ENCODE measurements around the gene USP28. TPM values are rescaled to one million over a fixed set of nuclear protein-coding genes. Genes with fewer than 3 reads are reported as not detected.

USP28 gene
- total and polyA plus RNA-seq, 3 donors from 2014 or later, result 23.2 to 39.9 (median 36.6) TPM

- TF ChIP-seq CTCF (IDR thresholded peaks at IDR 0.05) (no peak), POLR2A (IDR thresholded peaks at IDR 0.05) (no peak)
- no peaks in the 10 kb centered on the region for H3K36me3 ChIP-seq (ENCODE audit: low read depth, missing control alignments)
- H3K27me3 ChIP-seq, result no peaks in the 10 kb centered on the region
Observed at GRCh38 chr11:113839842-113840241, 35.5 kb downstream of the USP28 start.

DNA sequence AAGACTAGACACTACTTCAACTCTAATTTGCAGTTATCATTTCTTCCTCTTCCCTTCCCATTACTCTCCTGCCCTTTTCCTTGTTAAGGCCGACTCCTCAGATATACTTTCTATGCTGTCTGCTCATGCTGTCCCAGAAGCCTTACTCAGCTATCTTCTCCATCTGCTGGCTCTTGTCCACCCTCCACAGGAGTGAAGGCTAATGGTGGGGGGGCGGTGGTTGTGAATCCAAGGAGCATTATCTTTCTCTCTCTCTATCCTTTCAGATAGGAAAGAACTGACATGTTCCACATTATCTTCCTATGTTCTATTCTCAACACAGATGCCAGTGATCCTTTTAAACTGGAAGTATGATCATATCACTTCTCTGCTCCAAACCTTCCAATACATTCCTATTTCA, 37.4 kb downstream of the USP28 start:
- H3K4me1 ChIP-seq, result no peaks in the 10 kb centered on the region
- no peak for DNase-seq
- no peaks in the 10 kb centered on the region for H3K36me3 ChIP-seq (ENCODE audit: low read depth, missing control alignments)
- H3K4me3 ChIP-seq, result no peak overlapping the region
- WGBS, 2 donors, result 60 to 72% methylated on average over 2 of the region's 2 CpGs
- H3K9me3 ChIP-seq, result no peaks in the 10 kb centered on the region
- intact Hi-C loops (cut with DNase I; ENCODE audit: low total_unique reads), result no loop called here
- no peaks in the 10 kb centered on the region for H3K27me3 ChIP-seq
- H3K27ac ChIP-seq, result no peak overlapping the region
- TF ChIP-seq CTCF (IDR thresholded peaks at IDR 0.05) (no peak), POLR2A (IDR thresholded peaks at IDR 0.05) (no peak)

More at GRCh38 chr11:113839842-113840241, 35.5 kb downstream of the USP28 start:
- WGBS, 2 donors, result 93% methylated on average over 6 of the region's 6 CpGs
- Histone ChIP-seq H3K4me1 (no peaks in the 10 kb centered on the region), H3K9me3 (no peaks in the 10 kb centered on the region), H3K27ac (no peak overlapping the region), H3K4me3 (no peak overlapping the region)
- intact Hi-C loops (cut with DNase I; ENCODE audit: low total_unique reads), result no loop called here
- no peak for DNase-seq

- no peaks in the 10 kb centered on the region for H3K36me3 ChIP-seq (ENCODE audit: low read depth, missing control alignments)
- 80 to 86% methylated on average over 4 of the region's 4 CpGs for WGBS, 2 donors
- TF ChIP-seq POLR2A (IDR thresholded peaks at IDR 0.05) (no peak), CTCF (IDR thresholded peaks at IDR 0.05) (no peak)
- no peaks in the 10 kb centered on the region for H3K9me3 ChIP-seq
- no peak for DNase-seq
- no peaks in the 10 kb centered on the region for H3K4me1 ChIP-seq
- intact Hi-C loops (cut with DNase I; ENCODE audit: low total_unique reads), result no loop called here
- no peak overlapping the region for H3K27ac ChIP-seq
- H3K27me3 ChIP-seq, result no peaks in the 10 kb centered on the region
- no peak overlapping the region for H3K4me3 ChIP-seq
Observed at GRCh38 chr11:113835306-113835705, 40.1 kb downstream of the USP28 start.

- Histone ChIP-seq H3K36me3 (ENCODE audit: low read depth, missing control alignments) (no peaks in the 10 kb centered on the region), H3K27ac (no peak overlapping the region), H3K4me1 (no peaks in the 10 kb centered on the region), H3K27me3 (no peaks in the 10 kb centered on the region), H3K9me3 (no peaks in the 10 kb centered on the region), H3K4me3 (no peak overlapping the region)
- intact Hi-C loops (cut with DNase I; ENCODE audit: low total_unique reads), result no loop called here
- no peak for DNase-seq
- TF ChIP-seq POLR2A (IDR thresholded peaks at IDR 0.05) (no peak), CTCF (IDR thresholded peaks at IDR 0.05) (no peak)
- 90 to 93% methylated on average over 8 of the region's 8 CpGs for WGBS, 2 donors
Observed at GRCh38 chr11:113833151-113833550, 42.2 kb downstream of the USP28 start.

GRCh38 chr11:113831314-113831713, 44.1 kb downstream of the USP28 start:
- Histone ChIP-seq H3K4me3 (no peak overlapping the region), H3K27me3 (no peaks in the 10 kb centered on the region), H3K27ac (no peak overlapping the region), H3K9me3 (no peaks in the 10 kb centered on the region), H3K4me1 (no peaks in the 10 kb centered on the region), H3K36me3 (ENCODE audit: low read depth, missing control alignments) (no peaks in the 10 kb centered on the region)
- intact Hi-C loops (cut with DNase I; ENCODE audit: low total_unique reads), result no loop called here
- TF ChIP-seq POLR2A (IDR thresholded peaks at IDR 0.05) (no peak), CTCF (IDR thresholded peaks at IDR 0.05) (no peak)
- WGBS, 2 donors, result 63 to 84% methylated on average over 4 of the region's 4 CpGs
- no peak for DNase-seq
